ENCODE data around the gene C19orf44.

- TF ChIP-seq EZH2 (IDR thresholded peaks at IDR 0.05; ENCODE audit: insufficient read depth, poor library complexity, severe bottlenecking): no peak
- TF ChIP-seq EZH2phosphoT487 (IDR thresholded peaks at IDR 0.05; ENCODE audit: insufficient read depth, low read depth): no peak
These were observed 70.5 kb downstream of the C19orf44 start for GRCh38 chr19:16566702-16567101.

Data from GM23248 (cell line).